ENCODE results near the gene OR4M1.
"Not testable (repeated sequence)": the region's sequence is repeated elsewhere in the genome, so short reads cannot be mapped to it uniquely, and the experiment has no call there.

Gene OR4M1

DNA sequence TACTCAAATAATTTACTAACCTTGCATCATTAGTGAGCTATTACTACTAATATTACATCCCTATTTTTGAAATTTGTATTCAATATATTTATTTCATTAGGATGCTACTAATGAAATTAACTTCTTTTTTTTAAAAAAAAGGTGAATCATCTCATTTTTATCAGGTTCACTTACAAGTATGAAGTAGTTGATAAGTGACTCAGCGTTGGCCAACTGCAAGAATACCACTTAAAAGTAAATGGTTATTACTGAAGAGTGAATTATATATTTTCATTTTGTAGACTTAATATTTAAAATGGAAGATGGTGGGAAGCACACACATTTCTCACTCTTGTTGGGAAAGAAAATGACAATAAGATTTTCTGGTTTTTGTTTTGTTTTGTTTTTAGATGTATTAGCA lies 49.9 kb downstream of the OR4M1 start:
- no peak for DNase-seq (ENCODE audit: low spot score)

DNA sequence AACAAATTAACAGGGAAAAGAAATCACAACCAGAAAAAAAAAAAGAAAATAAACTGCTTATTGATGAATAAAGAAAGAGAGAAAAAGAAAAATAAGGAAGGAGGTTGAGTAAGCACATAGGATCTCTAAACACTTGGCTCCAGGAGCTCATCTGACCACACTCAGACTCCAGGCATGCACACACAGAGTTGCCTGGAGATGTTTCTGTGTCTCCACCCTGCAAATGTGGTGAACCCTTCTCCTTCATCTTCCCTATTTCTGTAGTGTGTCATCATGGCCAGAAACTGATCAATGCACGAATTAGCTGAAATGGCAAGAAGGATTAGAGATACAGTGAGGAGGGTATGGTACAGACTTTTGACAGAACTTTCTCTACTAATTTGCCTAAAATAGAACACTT lies 50.5 kb downstream of the OR4M1 start:
- no peak for DNase-seq (ENCODE audit: low spot score)

DNA sequence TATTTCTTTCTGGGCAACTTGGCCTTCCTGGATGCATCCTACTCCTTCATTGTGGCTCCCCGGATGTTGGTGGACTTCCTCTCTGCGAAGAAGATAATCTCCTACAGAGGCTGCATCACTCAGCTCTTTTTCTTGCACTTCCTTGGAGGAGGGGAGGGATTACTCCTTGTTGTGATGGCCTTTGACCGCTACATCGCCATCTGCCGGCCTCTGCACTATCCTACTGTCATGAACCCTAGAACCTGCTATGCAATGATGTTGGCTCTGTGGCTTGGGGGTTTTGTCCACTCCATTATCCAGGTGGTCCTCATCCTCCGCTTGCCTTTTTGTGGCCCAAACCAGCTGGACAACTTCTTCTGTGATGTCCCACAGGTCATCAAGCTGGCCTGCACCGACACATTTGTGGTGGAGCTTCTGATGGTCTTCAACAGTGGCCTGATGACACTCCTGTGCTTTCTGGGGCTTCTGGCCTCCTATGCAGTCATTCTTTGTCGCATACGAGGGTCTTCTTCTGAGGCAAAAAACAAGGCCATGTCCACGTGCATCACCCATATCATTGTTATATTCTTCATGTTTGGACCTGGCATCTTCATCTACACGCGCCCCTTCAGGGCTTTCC lies 54.4 kb downstream of the OR4M1 start:
- not testable (repeated sequence) for DNase-seq (ENCODE audit: low spot score)

DNA sequence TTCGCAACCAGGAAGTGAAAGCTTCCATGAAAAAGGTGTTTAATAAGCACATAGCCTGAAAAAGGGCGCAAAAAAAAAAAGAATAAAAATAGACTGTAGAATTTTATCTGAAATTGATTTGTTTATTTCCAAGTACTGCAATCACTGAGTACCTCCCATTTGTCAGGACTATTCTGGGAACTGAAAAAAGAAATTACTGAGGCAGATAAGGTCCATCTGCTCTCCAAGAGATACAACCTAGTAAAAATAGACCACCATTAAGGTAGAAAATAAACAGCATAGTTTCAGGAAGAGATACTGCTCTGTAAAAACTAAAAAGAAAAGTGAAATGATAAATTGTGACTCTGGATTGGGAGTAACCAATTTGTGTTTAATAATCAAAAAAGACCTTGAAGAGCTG lies 55.0 kb downstream of the OR4M1 start:
- DNase-seq (ENCODE audit: low spot score): no peak

Measured in hepatic stellate cell (primary cell).